Neuron (in vitro differentiated cells): ENCODE measurements around the gene RGS17.
A peak's percentile ranks its signal among the peaks of the same experiment; 100 is the strongest.
"Not testable (repeated sequence)": the region's sequence is repeated elsewhere in the genome, so short reads cannot be mapped to it uniquely, and the experiment has no call there.

Experiments used
- H2AFZ ChIP-seq: one replicate; pipeline ENCODE4 v1.6.1; 2013; ENCODE audit warnings: low read depth, mild to moderate bottlenecking, inconsistent platforms, low read length, moderate library complexity
- H3K27me3 ChIP-seq: one replicate; pipeline ENCODE4 v1.6.1; 2013; ENCODE audit warnings: low read length; ENCODE audit not compliant: insufficient read depth
- H3K36me3 ChIP-seq: one replicate; pipeline ENCODE4 v1.6.1; 2013; ENCODE audit warnings: low read length; ENCODE audit not compliant: insufficient read depth
- H3K4me1 ChIP-seq: one replicate; pipeline ENCODE4 v1.6.1; 2013; ENCODE audit warnings: low read length; ENCODE audit not compliant: insufficient read depth
- H3K4me3 ChIP-seq: 2 replicates; pipeline ENCODE4 v1.5.1; 2013; ENCODE audit warnings: mild to moderate bottlenecking, low read length, moderate library complexity
- H3K9me3 ChIP-seq: one replicate; pipeline ENCODE4 v1.6.1; 2013; ENCODE audit warnings: low read length

Gene RGS17

DNA sequence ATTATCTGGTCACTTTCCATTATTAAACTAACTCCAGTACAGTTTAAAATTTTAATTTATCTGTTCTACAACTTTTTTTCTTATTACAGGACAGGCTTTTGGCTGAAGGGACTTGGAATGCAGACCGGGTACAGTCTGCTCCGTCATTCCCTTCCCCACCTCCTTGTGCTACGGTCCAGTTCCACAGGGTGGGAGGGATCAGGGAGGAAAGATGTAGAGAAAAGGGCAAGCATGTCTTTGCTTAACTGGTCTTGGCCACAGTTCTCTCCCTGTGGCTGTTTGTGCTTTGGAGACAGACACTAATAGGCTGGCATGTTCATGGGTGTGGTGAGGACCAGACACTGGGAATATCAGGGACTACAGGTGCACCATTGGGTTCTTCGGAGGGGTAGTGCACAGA is 12.1 kb upstream of the RGS17 start:
- Histone ChIP-seq H3K36me3 (no peaks in the 10 kb centered on the region), H3K4me3 (no peak overlapping the region), H3K4me1 (no peaks in the 10 kb centered on the region)

DNA sequence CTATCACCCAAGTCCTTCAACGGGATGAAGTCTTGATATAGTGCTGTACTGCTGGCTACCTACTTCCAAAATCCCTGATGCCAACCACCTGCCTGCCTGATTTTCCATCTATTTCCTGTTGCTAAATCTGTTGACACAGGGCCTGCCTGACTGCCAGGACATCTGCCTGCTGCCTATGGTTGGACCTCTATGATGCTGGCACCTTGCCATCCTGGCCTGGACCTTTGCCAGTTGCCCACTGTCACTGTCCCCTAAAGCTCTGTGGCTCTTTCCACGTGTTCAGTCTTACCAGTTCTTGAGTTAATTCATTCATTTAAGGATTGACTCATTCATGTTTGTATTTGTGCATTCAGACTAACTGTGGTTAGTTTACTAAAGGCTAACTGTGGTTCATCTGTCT is 9.2 kb upstream of the RGS17 start:
- Histone ChIP-seq H3K4me3 (no peak overlapping the region), H3K27me3 (peaks cover 2% of the 10 kb centered on the region), H3K36me3 (no peaks in the 10 kb centered on the region), H3K9me3 (no peaks in the 10 kb centered on the region), H3K4me1 (no peaks in the 10 kb centered on the region), H2AFZ (no peak overlapping the region)

More for the DNA sequence above, 12.1 kb upstream of the RGS17 start:
- no peak overlapping the region for H2AFZ ChIP-seq
- H3K27me3 ChIP-seq, result peaks cover 2% of the 10 kb centered on the region
- no peaks in the 10 kb centered on the region for H3K9me3 ChIP-seq

DNA sequence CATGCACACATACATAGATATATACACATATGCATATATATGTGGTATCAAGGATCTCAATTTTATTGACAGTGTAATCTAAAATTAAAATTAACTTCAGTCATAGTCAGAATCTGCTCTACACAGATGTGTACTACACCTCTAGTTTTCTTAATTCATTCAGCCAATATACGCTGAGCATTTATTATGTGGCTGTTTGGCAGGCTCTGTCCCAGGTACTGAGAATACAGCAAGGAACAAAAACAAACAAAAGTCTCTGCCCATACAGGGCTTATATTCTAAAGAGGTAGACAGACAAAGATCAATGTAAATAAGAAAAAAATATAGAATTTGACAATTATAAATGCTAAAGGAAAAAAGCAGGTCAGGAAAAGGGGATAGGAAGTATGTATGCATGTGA is 7.8 kb upstream of the RGS17 start:
- no peaks in the 10 kb centered on the region for H3K9me3 ChIP-seq
- H3K36me3 ChIP-seq, result no peaks in the 10 kb centered on the region

DNA sequence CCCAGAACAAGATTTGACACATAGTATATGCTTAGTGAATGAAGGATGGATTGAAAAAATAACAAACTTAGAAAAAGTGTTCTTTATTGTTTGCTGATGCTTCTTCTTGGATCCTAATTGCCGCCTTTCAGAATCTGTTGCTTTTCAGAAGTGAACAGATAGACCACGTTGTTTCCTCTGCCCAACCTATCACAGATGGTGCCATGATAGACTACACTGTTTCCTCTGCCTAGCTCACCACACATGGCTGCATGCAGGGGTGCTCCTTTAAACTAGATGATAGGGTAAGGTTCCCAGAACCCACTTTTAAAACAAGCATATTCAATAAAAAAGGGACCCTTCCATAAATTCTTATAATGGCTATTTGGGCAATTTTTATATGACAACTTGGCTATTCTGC is 4.6 kb upstream of the RGS17 start:
- Histone ChIP-seq H3K4me3 (no peak overlapping the region), H3K27me3 (peaks cover 2% of the 10 kb centered on the region), H2AFZ (no peak overlapping the region), H3K36me3 (no peaks in the 10 kb centered on the region), H3K9me3 (no peaks in the 10 kb centered on the region), H3K4me1 (peaks cover 5% of the 10 kb centered on the region)

More for the DNA sequence above, 7.8 kb upstream of the RGS17 start:
- no peak overlapping the region for H2AFZ ChIP-seq
- no peaks in the 10 kb centered on the region for H3K4me1 ChIP-seq
- H3K4me3 ChIP-seq, result no peak overlapping the region
- H3K27me3 ChIP-seq, result peaks cover 2% of the 10 kb centered on the region

GRCh38 chr6:153133667-153134066 is 2.6 kb upstream of the RGS17 start:
- H3K27me3 ChIP-seq, H3K9me3 ChIP-seq, H3K36me3 ChIP-seq, H3K4me3 ChIP-seq, H2AFZ ChIP-seq: not testable (repeated sequence)
- H3K4me1 ChIP-seq, result peaks cover 17% of the 10 kb centered on the region

DNA sequence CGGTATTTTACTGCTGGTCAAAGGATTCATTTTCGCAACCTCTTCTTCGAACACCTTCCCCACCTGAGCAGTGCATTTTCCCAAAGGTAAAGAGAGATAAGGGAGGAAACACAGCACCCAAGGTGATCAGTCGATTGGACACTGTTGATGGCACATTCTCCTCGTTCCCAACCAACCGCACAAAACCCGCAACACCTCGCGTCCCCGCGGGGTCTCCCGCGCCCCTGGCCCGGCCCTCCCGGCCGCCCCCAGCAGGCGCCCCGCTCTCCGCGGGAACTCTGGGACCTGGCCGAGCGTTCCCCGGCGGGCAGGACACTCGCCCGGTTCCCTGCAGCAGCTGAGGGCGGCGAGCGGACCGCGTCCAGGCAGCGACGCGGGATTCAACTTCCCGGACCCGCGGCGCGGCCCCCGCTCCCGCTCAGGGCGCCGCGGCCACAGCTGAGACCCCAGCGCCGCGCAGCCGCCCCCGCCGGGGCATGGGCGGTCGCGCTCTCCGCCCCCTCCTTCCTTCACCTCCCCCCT is 506 bp downstream of the RGS17 start:
- no peaks in the 10 kb centered on the region for H3K27me3 ChIP-seq

GRCh38 chr6:153129873-153130514 is 1.1 kb downstream of the RGS17 start:
- Histone ChIP-seq H3K4me1 (peaks cover 17% of the 10 kb centered on the region), H3K4me3 (peak overlapping the region; percentile 97), H2AFZ (peak overlapping the region; percentile 97), H3K9me3 (no peaks in the 10 kb centered on the region), H3K27me3 (no peaks in the 10 kb centered on the region), H3K36me3 (no peaks in the 10 kb centered on the region)

More for the DNA sequence above, 506 bp downstream of the RGS17 start:
- Histone ChIP-seq H3K4me3 (peak overlapping the region; percentile 97), H2AFZ (peak overlapping the region; percentile 97), H3K4me1 (peaks cover 17% of the 10 kb centered on the region), H3K9me3 (no peaks in the 10 kb centered on the region), H3K36me3 (no peaks in the 10 kb centered on the region)

DNA sequence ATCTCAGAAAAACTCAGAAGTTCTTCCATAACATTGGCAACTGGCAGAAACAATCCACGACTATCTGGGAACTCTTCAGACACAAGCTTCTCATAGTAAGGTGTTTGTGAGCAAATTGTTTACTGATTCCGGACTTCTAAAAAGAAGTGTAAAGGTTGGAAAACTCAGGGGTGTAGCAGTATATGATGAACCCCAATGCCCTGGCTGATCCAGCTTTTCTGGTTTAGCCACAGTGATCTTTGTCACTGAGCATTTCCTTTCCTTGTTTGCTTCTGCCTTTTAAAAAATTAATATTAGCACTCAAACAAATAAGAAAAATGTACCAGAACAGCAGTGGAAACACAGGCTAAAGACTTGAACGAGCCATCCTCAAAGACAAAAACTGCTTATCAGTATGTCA is 4.9 kb downstream of the RGS17 start:
- H3K36me3 ChIP-seq, result no peaks in the 10 kb centered on the region
- peaks cover 11% of the 10 kb centered on the region for H3K4me1 ChIP-seq
- no peaks in the 10 kb centered on the region for H3K27me3 ChIP-seq
- H3K9me3 ChIP-seq, result no peaks in the 10 kb centered on the region
- no peak overlapping the region for H2AFZ ChIP-seq
- no peak overlapping the region for H3K4me3 ChIP-seq

DNA sequence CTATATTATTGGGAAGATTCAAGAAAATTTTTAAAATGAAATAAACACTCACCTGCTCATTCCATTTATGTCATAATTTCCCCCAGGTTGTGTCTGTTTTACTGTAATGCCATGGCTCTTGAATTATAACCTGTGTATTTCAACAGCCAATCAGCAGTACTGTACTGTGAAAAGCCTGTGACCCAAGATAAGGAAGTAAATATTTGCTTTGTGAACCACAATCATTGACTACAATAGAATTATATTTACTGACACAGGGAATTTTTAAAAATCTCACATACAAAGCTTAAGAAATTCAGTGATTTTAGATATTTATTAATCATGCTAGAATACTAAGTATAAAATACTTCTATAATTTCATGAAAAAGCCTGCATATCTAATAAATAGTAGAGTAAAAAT is 6.0 kb downstream of the RGS17 start:
- no peak overlapping the region for H2AFZ ChIP-seq
- H3K4me1 ChIP-seq, result peaks cover 9% of the 10 kb centered on the region
- H3K27me3 ChIP-seq, result no peaks in the 10 kb centered on the region
- H3K9me3 ChIP-seq, result no peaks in the 10 kb centered on the region
- H3K4me3 ChIP-seq, result no peak overlapping the region
- H3K36me3 ChIP-seq, result no peaks in the 10 kb centered on the region

- Histone ChIP-seq H3K27me3 (no peaks in the 10 kb centered on the region), H2AFZ (no peak overlapping the region), H3K4me1 (no peaks in the 10 kb centered on the region), H3K9me3 (no peaks in the 10 kb centered on the region), H3K4me3 (no peak overlapping the region), H3K36me3 (no peaks in the 10 kb centered on the region)
Observed at GRCh38 chr6:153123801-153124200, 7.3 kb downstream of the RGS17 start.

DNA sequence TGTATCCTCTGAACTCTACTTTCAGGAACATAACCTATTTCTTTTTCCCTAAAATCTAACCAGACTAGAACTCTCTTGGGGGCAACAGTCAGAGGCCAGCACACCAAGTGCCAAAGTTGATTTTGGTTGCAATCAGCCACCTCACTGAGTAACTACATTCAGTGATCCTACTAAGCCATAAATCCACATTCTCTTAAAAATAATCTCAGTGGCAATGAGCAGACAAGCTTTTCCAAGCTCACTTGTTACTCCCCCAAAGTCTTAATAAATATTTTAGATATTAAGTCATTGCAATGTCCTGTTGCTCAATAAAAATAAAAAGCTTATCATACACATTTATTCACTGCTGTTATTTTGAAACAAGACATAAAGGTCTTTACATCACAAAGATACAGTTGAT is 9.8 kb downstream of the RGS17 start:
- H3K9me3 ChIP-seq, result no peaks in the 10 kb centered on the region
- H3K27me3 ChIP-seq, result no peaks in the 10 kb centered on the region
- no peaks in the 10 kb centered on the region for H3K4me1 ChIP-seq
- no peak overlapping the region for H2AFZ ChIP-seq
- no peaks in the 10 kb centered on the region for H3K36me3 ChIP-seq
- no peak overlapping the region for H3K4me3 ChIP-seq

DNA sequence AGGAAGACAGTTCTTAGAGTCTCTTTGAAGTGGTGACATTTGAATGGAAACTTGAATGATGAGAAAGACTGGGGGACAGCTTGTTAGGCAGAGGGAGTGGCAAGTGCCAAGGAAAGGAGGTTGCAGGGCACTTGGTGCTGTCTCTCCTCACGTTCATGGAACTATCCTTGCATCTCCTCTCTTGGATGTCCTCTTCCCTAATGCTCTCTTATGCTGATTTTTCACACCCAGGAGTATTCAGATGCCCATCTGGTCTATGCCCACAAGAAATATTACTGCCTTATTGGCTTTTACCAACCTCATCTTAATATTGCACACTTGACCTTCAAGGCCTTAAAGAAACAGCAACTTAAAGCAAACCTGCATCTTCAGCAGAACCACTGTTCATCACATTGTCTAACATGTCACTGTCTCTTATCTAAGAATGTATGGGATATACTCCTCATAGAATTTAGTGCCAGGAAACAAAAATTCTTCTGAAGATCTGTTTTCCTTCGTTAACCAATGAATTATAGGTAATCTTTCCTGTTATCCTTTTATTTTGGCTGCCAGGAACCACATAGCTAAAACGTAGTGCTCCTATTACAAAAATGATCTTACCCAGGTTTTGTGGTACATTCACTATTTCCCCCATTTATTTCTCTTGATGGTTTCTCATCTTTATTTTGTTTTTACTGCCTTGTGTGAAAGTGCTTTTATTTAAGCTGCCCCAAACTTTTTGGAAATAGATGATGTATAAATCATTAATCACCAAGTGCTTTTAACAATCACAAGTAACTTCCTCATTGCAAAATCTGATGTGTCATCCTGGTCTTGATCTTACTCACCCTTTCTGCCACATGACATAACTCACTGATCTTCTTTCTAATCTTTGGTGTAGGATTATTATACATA is 12.8 kb downstream of the RGS17 start:
- Histone ChIP-seq H3K27me3 (no peaks in the 10 kb centered on the region), H2AFZ (no peak overlapping the region), H3K4me3 (no peak overlapping the region), H3K36me3 (no peaks in the 10 kb centered on the region), H3K4me1 (no peaks in the 10 kb centered on the region), H3K9me3 (no peaks in the 10 kb centered on the region)

- not testable (repeated sequence) for H3K4me1 ChIP-seq, H3K4me3 ChIP-seq, H3K9me3 ChIP-seq, H3K36me3 ChIP-seq, H3K27me3 ChIP-seq, H2AFZ ChIP-seq
Observed at GRCh38 chr6:153111082-153111481, 20.0 kb downstream of the RGS17 start.
